ENCODE measurements around the gene CCDC47.
A peak's percentile ranks its signal among the peaks of the same experiment; 100 is the strongest.

CCDC47 gene

DNA sequence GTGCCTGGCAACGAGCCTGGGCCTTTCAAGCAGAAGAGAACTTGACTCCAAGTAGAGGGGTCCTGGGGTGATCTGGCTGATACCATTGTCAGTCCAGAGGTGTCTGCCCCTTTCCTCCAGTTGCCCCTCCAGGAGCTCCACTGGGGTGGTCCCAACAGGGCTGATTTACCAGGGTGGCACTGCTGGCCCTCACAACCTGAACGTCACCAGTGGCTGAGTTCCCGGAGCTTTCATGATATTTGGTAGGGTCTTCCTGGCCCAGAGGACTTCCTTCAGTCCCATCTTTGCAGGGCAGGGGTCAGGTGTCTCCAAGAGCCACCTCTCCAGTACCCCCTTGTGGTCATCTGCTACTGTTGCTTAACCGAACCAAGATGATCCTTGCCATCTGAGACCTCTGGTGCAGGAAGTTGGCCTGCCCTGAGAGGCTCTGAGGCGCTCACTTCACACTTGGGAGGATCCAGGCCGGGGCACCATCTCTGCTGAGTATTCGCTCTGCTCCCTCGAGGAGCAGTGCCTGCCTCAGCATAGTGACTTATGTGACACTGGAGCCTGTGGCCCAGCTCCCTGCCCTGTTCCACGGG is 76.9 kb downstream of the CCDC47 start (continued):
- TF ChIP-seq, protein P1, sequence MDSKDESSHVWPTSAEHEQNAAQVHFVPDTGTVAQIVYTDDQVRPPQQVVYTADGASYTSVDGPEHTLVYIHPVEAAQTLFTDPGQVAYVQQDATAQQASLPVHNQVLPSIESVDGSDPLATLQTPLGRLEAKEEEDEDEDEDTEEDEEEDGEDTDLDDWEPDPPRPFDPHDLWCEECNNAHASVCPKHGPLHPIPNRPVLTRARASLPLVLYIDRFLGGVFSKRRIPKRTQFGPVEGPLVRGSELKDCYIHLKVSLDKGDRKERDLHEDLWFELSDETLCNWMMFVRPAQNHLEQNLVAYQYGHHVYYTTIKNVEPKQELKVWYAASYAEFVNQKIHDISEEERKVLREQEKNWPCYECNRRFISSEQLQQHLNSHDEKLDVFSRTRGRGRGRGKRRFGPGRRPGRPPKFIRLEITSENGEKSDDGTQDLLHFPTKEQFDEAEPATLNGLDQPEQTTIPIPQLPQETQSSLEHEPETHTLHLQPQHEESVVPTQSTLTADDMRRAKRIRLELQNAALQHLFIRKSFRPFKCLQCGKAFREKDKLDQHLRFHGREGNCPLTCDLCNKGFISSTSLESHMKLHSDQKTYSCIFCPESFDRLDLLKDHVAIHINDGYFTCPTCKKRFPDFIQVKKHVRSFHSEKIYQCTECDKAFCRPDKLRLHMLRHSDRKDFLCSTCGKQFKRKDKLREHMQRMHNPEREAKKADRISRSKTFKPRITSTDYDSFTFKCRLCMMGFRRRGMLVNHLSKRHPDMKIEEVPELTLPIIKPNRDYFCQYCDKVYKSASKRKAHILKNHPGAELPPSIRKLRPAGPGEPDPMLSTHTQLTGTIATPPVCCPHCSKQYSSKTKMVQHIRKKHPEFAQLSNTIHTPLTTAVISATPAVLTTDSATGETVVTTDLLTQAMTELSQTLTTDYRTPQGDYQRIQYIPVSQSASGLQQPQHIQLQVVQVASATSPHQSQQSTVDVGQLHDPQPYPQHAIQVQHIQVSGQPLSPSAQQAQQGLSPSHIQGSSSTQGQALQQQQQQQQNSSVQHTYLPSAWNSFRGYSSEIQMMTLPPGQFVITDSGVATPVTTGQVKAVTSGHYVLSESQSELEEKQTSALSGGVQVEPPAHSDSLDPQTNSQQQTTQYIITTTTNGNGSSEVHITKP (tag by site-specific recombination; IDR thresholded peaks at IDR 0.05): peak; percentile 41
- no peak for TF ChIP-seq OSR2 (tag by site-specific recombination; IDR thresholded peaks at IDR 0.05)
- TF ChIP-seq GLIS2 (tag by site-specific recombination; IDR thresholded peaks at IDR 0.05): 0 out of 2 replicates have a peak, but pooled peaks have one; percentile 19
- no peak for TF ChIP-seq TCF7L2 (IDR thresholded peaks at IDR 0.05; ENCODE audit: borderline replicate concordance, low read depth, low read length)
- TF ChIP-seq ZSCAN30 (tag by site-specific recombination; IDR thresholded peaks at IDR 0.05): no peak

DNA sequence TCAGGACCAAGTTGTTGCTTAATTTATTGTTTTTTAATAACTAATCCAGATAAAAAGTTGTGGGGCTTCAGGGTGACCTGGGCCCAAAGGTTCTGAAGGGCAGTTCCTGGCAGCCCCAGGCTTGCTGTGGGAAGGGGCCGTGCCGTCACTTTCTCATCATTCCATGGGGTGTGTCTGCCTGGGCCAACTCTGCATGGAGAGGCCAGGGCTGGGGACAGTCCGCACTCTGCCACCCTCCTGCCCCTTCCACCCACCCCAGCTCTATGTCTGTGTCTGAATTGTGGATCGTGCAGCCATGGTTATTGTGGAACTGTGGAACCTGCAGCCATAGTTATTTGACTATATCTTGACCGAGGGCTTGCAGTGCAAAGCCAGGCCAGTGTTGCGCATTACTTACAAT is 77.5 kb downstream of the CCDC47 start:
- TF ChIP-seq GLIS2 (tag by site-specific recombination; IDR thresholded peaks at IDR 0.05) (no peak), TRIM28 (IDR thresholded peaks at IDR 0.05; ENCODE audit: borderline replicate concordance, low read length) (no peak), ZNF777 (tag by site-specific recombination; IDR thresholded peaks at IDR 0.05; ENCODE audit: borderline replicate concordance) (no peak), ZFP3 (tag by site-specific recombination; IDR thresholded peaks at IDR 0.05; ENCODE audit: low read depth) (no peak), BCL11A (tag by site-specific recombination; IDR thresholded peaks at IDR 0.05; ENCODE audit: low read depth) (no peak), ZNF571 (tag by site-specific recombination; IDR thresholded peaks at IDR 0.05) (no peak), ZBTB21 (tag by site-specific recombination; IDR thresholded peaks at IDR 0.05) (no peak), ZNF24 (tag by site-specific recombination; IDR thresholded peaks at IDR 0.05) (no peak), ZNF239 (tag by site-specific recombination; IDR thresholded peaks at IDR 0.05) (no peak), ZNF341 (tag by site-specific recombination; IDR thresholded peaks at IDR 0.05; ENCODE audit: low read depth) (no peak), SCRT1 (tag by site-specific recombination; IDR thresholded peaks at IDR 0.05; ENCODE audit: borderline replicate concordance) (no peak), ZNF121 (tag by site-specific recombination; IDR thresholded peaks at IDR 0.05) (no peak), ZNF473 (tag by site-specific recombination; IDR thresholded peaks at IDR 0.05) (no peak), ZNF184 (tag by site-specific recombination; IDR thresholded peaks at IDR 0.05) (no peak), ZNF670 (tag by site-specific recombination; IDR thresholded peaks at IDR 0.05; ENCODE audit: low read depth) (no peak), ZNF292 (tag by site-specific recombination; IDR thresholded peaks at IDR 0.05; ENCODE audit: borderline replicate concordance, low read depth) (no peak)
- TF ChIP-seq, protein P2, sequence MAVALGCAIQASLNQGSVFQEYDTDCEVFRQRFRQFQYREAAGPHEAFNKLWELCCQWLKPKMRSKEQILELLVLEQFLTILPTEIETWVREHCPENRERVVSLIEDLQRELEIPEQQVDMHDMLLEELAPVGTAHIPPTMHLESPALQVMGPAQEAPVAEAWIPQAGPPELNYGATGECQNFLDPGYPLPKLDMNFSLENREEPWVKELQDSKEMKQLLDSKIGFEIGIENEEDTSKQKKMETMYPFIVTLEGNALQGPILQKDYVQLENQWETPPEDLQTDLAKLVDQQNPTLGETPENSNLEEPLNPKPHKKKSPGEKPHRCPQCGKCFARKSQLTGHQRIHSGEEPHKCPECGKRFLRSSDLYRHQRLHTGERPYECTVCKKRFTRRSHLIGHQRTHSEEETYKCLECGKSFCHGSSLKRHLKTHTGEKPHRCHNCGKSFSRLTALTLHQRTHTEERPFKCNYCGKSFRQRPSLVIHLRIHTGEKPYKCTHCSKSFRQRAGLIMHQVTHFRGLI (tag by site-specific recombination; IDR thresholded peaks at IDR 0.05): no peak
- TF ChIP-seq, protein P3, sequence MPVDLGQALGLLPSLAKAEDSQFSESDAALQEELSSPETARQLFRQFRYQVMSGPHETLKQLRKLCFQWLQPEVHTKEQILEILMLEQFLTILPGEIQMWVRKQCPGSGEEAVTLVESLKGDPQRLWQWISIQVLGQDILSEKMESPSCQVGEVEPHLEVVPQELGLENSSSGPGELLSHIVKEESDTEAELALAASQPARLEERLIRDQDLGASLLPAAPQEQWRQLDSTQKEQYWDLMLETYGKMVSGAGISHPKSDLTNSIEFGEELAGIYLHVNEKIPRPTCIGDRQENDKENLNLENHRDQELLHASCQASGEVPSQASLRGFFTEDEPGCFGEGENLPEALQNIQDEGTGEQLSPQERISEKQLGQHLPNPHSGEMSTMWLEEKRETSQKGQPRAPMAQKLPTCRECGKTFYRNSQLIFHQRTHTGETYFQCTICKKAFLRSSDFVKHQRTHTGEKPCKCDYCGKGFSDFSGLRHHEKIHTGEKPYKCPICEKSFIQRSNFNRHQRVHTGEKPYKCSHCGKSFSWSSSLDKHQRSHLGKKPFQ (tag by site-specific recombination; IDR thresholded peaks at IDR 0.05): no peak
- TF ChIP-seq, protein P4, sequence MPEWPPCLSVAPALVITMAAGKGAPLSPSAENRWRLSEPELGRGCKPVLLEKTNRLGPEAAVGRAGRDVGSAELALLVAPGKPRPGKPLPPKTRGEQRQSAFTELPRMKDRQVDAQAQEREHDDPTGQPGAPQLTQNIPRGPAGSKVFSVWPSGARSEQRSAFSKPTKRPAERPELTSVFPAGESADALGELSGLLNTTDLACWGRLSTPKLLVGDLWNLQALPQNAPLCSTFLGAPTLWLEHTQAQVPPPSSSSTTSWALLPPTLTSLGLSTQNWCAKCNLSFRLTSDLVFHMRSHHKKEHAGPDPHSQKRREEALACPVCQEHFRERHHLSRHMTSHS (tag by site-specific recombination; IDR thresholded peaks at IDR 0.05): no peak
- POLR2A ChIA-PET: interaction anchor here (0.7 to 2.0 kb wide), 4 partner anchors 20 to 131 kb away, joined by 4 to 10 read pairs (median 5); partner anchors contain the start of genes CCDC47, FTSJ3, MAP3K3 and PSMC5
- CTCF ChIA-PET: interaction anchor here (0.6 to 3.7 kb wide), 11 partner anchors 8 to 846 kb away, joined by 3 to 27 read pairs (median 3); partner anchors contain the start of gene MAP3K3
- Histone ChIP-seq H3K4me3 (ENCODE audit: low read depth, low read length) (no peak overlapping the region), H3K4me1 (ENCODE audit: control insufficient read depth, insufficient read depth, low read length) (peaks cover 3% of the 10 kb centered on the region; the same call in 1 of the 2 replicates), H3K27ac (ENCODE audit: extremely low read depth, low read depth, low read length) (no peak overlapping the region), H3K9me3 (ENCODE audit: control insufficient read depth, insufficient read depth, low read depth, low read length) (no peaks in the 10 kb centered on the region), H3K36me3 (ENCODE audit: control insufficient read depth in 2 of 2, insufficient read depth in 1 of 2, low read length in 2 of 2) (peaks cover 3 to 65% of the 10 kb centered on the region in 2 experiments; a peak in 2 of 3 replicates)
